B cell (primary cell): Measurements from ENCODE around the gene BICDL2. TPM values are rescaled to one million over a fixed set of nuclear protein-coding genes. Genes with fewer than 3 reads are reported as not detected.
"Not testable (repeated sequence)": the region's sequence is repeated elsewhere in the genome, so short reads cannot be mapped to it uniquely, and the experiment has no call there.

ENCODE experiments used
- ATAC-seq: fragments of 200-7000 bp; cut with Tn5 transposase; one replicate; pipeline ENCODE4 v1.10.0; 2021; ENCODE audit warnings: low read depth, mild to moderate bottlenecking, moderate number of reproducible peaks, moderate library complexity
- CTCF ChIA-PET: fragments of 350-600 bp; sonication (Branson Sonifier 250); formaldehyde crosslinking; loops from one replicate; lab custom pipeline; 2021; ENCODE audit warnings: antibody characterized with exemption, inconsistent platforms; lab: Charles Lee
- POLR2A ChIA-PET: fragments of 350-600 bp; sonication (Branson Sonifier 250); formaldehyde crosslinking; loops from one replicate; lab custom pipeline; 2021; ENCODE audit warnings: antibody characterized with exemption; lab: Charles Lee
- DNase-seq: peaks from one replicate; pipeline ENCODE4 v3.0.0; 2013
- H2AFZ ChIP-seq: 2 replicates; pipeline ENCODE4 v1.6.1; 2012; ENCODE audit warnings: mild to moderate bottlenecking, low read depth, low read length; ENCODE audit not compliant: insufficient read depth, poor library complexity, severe bottlenecking
- H3K27ac ChIP-seq, 2 donors: 1 replicate in 1 of 2; 2 replicates in 1 of 2; pipeline ENCODE4 v1.5.1; 2012 to 2013; ENCODE audit warnings: low read length in 2 of 2, mild to moderate bottlenecking in 2 of 2, moderate library complexity in 1 of 2
- H3K27me3 ChIP-seq, 4 experiments: fragments of 200-600 bp in 1 of 4; sonication (generic) in 1 of 4; replicated peaks in 1 of 4; 1 replicate in 2 of 4; 2 replicates in 2 of 4; pipeline versions ENCODE4 v1.6.1 to v1.7.0; 2013 to 2016; ENCODE audit warnings: low read length in 3 of 4, mild to moderate bottlenecking in 2 of 4, mixed read lengths in 1 of 4, moderate library complexity in 1 of 4; ENCODE audit not compliant: insufficient read depth in 4 of 4, control insufficient read depth in 3 of 4; ENCODE audit errors: control extremely low read depth in 1 of 4
- H3K36me3 ChIP-seq, 2 experiments: replicated peaks in 1 of 2; 1 replicate in 1 of 2; 2 replicates in 1 of 2; pipeline versions ENCODE4 v1.6.1 to v1.7.1; 2013; ENCODE audit warnings: low read length in 1 of 2; ENCODE audit not compliant: insufficient read depth in 2 of 2, control insufficient read depth in 1 of 2; ENCODE audit errors: control extremely low read depth in 1 of 2, extremely low read depth in 1 of 2
- H3K4me1 ChIP-seq, 2 donors: fragments of 200-600 bp in 1 of 2; sonication (generic) in 1 of 2; 1 replicate in 1 of 2; 2 replicates in 1 of 2; pipeline versions ENCODE4 v1.5.1 to v1.6.1; 2013 to 2017; ENCODE audit warnings: low read length in 2 of 2; ENCODE audit not compliant: control insufficient read depth in 2 of 2, insufficient read depth in 2 of 2
- H3K4me2 ChIP-seq: replicated peaks from 2 replicates; pipeline ENCODE3; 2012; ENCODE audit warnings: mild to moderate bottlenecking, low read depth, low read length; ENCODE audit not compliant: poor library complexity, severe bottlenecking
- H3K4me3 ChIP-seq, 5 experiments: fragments of 200-600 bp in 1 of 5; sonication (generic) in 1 of 5; 1 replicate in 3 of 5; 2 replicates in 2 of 5; pipeline versions ENCODE4 v1.5.1 to v1.7.0; 2011 to 2016; ENCODE audit warnings: low read length in 4 of 5, mild to moderate bottlenecking in 4 of 5, low read depth in 2 of 5, control low read depth in 1 of 5, moderate library complexity in 1 of 5; ENCODE audit not compliant: insufficient read depth in 1 of 5; ENCODE audit errors: control extremely low read depth in 1 of 5, extremely low read depth in 1 of 5
- H3K79me2 ChIP-seq: fragments of 200-600 bp; sonication (generic); one replicate; pipeline ENCODE4 v1.6.0; 2016; ENCODE audit warnings: low read length; ENCODE audit not compliant: control insufficient read depth, insufficient read depth
- H3K9ac ChIP-seq: fragments of 200-600 bp; sonication (generic); 2 replicates; pipeline ENCODE4 v1.6.1; 2017; ENCODE audit warnings: mild to moderate bottlenecking, low read length, moderate library complexity
- H3K9me3 ChIP-seq, 3 donors: one replicate each; pipeline versions ENCODE4 v1.6.1 to v1.7.1; 2013; ENCODE audit warnings: low read length in 2 of 3; ENCODE audit not compliant: control insufficient read depth in 2 of 3, insufficient read depth in 1 of 3; ENCODE audit errors: control extremely low read depth in 1 of 3
- H4K20me1 ChIP-seq: 2 replicates; pipeline ENCODE4 v1.6.0; 2012; ENCODE audit warnings: mild to moderate bottlenecking, low read length; ENCODE audit not compliant: insufficient read depth, control insufficient read depth, poor library complexity, severe bottlenecking
- H3K27ac Mint-ChIP-seq: one replicate; pipeline ENCODE4 v1.8.0; 2021; ENCODE audit warnings: mixed read lengths
- H3K27me3 Mint-ChIP-seq: one replicate; pipeline ENCODE4 v1.8.0; 2021; ENCODE audit warnings: mixed read lengths
- H3K4me1 Mint-ChIP-seq: one replicate; pipeline ENCODE4 v1.8.0; 2021; ENCODE audit warnings: mixed read lengths
- H3K4me3 Mint-ChIP-seq: one replicate; pipeline ENCODE4 v1.8.0; 2021; ENCODE audit warnings: mixed read lengths
- H3K9me3 Mint-ChIP-seq: one replicate; pipeline ENCODE4 v1.8.0; 2022; ENCODE audit warnings: mixed read lengths; ENCODE audit not compliant: insufficient read depth
- EZH2 ChIP-seq: IDR thresholded peaks from 2 replicates; pipeline ENCODE4 v1.6.1; 2012; ENCODE audit warnings: borderline replicate concordance, low read depth, mild to moderate bottlenecking, moderate library complexity, low read length; ENCODE audit not compliant: insufficient read depth, poor library complexity, severe bottlenecking
- WGBS: methylation state at CpG from one replicate; pipeline ENCODE4 v1.1.5; 2013; ENCODE audit warnings: missing lambda C conversion rate; ENCODE audit not compliant: insufficient coverage; 5-methylcytosine and 5-hydroxymethylcytosine counted together
- intact Hi-C: fragments of 100-400 bp; cut with micrococcal nuclease; formaldehyde crosslinking; loops from one replicate; pipeline ENCODE4 v1.10.0; 2022
- polyA plus RNA-seq: library from polyadenylated mRNA; depleted of rRNA; stranded (reverse); fragments of >200 nt; gene quantifications from 2 replicates; pipeline ENCODE4 v1.2.3, GENCODE V29; 2012
- total RNA-seq, 2 donors: library from RNA; stranded (reverse); fragments of 120-200 nt in 1 of 2; gene quantifications; 1 replicate in 1 of 2; 2 replicates in 1 of 2; pipeline versions ENCODE4 v1.2.3 to v1.2.4, GENCODE V29; 2013 to 2022
- TF ChIP-seq, protein P1 (sequence below): fragments of 200-600 bp; IDR thresholded peaks from one replicate; pipeline ENCODE4 v1.8.0; 2022; ENCODE audit warnings: antibody characterized with exemption, mild to moderate bottlenecking

The BICDL2 gene
- total and polyA plus RNA-seq, 2 donors (not counting 1 experiment from before 2014, with no cell fraction given) = 0.20 TPM; not detected in 1

DNA sequence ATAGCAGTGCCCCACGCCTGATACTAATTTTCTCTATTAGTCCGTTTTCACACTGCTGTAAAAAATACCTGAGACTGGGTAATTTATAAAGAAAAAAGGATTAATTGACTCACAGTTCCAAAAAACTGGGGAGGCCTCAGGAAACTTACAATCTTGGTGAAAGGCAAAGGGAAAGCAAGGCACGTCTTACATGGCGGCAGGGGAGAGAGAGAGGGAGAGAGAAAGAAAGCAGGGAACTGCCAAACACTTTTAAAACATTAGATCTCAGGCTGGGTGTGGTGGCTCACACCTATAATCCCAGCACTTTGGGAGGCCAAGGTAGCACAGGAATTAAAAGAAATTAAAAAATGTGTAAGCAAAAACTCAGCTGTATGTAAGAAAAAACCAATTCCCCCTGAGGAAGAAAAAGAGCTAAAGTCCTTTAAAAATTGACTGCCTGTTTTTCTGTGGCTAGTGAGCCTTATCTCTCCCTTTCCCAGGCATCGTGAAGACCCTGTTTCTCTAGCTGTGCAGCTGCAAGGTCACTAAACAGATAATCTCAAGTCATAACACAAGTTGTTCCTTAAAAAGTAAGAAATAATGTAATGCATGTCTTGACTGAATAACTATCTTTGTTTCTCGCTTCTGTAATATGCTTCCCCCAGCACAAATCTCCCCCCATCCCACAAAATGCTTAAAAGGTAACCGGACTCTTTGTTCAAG lies 48.4 kb upstream of the BICDL2 start:
- no peaks in the 10 kb centered on the region for H3K9me3 Mint-ChIP-seq
- no peaks in the 10 kb centered on the region for H3K36me3 ChIP-seq
- no peak overlapping the region for H3K4me3 Mint-ChIP-seq
- no peaks in the 10 kb centered on the region for H3K9me3 ChIP-seq
- H3K79me2 ChIP-seq = no peaks in the 10 kb centered on the region
- no peak for TF ChIP-seq EZH2
- TF ChIP-seq, protein P1, sequence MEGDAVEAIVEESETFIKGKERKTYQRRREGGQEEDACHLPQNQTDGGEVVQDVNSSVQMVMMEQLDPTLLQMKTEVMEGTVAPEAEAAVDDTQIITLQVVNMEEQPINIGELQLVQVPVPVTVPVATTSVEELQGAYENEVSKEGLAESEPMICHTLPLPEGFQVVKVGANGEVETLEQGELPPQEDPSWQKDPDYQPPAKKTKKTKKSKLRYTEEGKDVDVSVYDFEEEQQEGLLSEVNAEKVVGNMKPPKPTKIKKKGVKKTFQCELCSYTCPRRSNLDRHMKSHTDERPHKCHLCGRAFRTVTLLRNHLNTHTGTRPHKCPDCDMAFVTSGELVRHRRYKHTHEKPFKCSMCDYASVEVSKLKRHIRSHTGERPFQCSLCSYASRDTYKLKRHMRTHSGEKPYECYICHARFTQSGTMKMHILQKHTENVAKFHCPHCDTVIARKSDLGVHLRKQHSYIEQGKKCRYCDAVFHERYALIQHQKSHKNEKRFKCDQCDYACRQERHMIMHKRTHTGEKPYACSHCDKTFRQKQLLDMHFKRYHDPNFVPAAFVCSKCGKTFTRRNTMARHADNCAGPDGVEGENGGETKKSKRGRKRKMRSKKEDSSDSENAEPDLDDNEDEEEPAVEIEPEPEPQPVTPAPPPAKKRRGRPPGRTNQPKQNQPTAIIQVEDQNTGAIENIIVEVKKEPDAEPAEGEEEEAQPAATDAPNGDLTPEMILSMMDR = no peak
- H3K4me3 ChIP-seq = no peak overlapping the region
- no peak overlapping the region for H3K27ac Mint-ChIP-seq
- peaks cover 4% of the 10 kb centered on the region for H3K4me1 Mint-ChIP-seq
- H3K27ac ChIP-seq = no peak overlapping the region
- H3K4me1 ChIP-seq = no peaks in the 10 kb centered on the region
- peaks cover 0 to 8% (median 2%) of the 10 kb centered on the region in 4 experiments for H3K27me3 ChIP-seq
- ATAC-seq (no peak), DNase-seq (no peak)
- H3K4me2 ChIP-seq = no peak overlapping the region
- no peaks in the 10 kb centered on the region for H4K20me1 ChIP-seq
- H2AFZ ChIP-seq = no peak overlapping the region
- 100% methylated on average over 1 of the region's 7 CpGs for WGBS
- H3K9ac ChIP-seq = no peak overlapping the region
- H3K27me3 Mint-ChIP-seq = peaks cover 7% of the 10 kb centered on the region
- intact Hi-C loops = no loop called here
- ChIA-PET POLR2A (no interaction called here), CTCF (interaction anchor here (0.7 kb wide), 1 partner anchor 1412 kb away, joined by 3 read pairs; no protein-coding TSS in a partner anchor)

DNA sequence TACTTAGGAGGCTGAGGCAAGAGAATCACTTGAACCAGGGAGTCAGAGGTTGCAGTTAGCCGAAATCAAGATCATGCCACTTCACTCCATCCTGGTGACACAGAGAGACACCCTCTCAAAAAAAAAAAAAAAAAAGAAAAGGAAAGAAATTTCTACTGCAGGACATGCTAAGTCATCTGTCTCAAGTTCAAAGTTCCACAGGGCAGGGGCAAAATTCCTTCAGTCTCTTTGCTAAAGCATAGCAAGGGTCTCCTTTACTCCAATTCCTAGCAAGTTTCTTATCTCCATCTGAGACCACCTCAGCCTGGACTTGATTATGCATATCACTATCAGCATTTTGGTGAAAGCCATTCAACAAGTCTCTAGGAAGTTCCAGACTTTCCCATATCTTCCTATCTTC lies 47.7 kb upstream of the BICDL2 start:
- Histone ChIP-seq H4K20me1 (no peaks in the 10 kb centered on the region), H3K27me3 (peaks cover 0 to 8% (median 2%) of the 10 kb centered on the region in 4 experiments), H3K4me2 (no peak overlapping the region), H3K36me3 (no peaks in the 10 kb centered on the region), H3K27ac (no peak overlapping the region), H3K9me3 (no peaks in the 10 kb centered on the region), H3K79me2 (no peaks in the 10 kb centered on the region), H3K9ac (no peak overlapping the region), H2AFZ (no peak overlapping the region), H3K4me1 (no peaks in the 10 kb centered on the region), H3K4me3 (no peak overlapping the region)
- DNase-seq (no peak), ATAC-seq (no peak)
- Mint-ChIP-seq H3K27me3 (peaks cover 7% of the 10 kb centered on the region), H3K4me3 (no peak overlapping the region), H3K27ac (no peak overlapping the region), H3K4me1 (peaks cover 4% of the 10 kb centered on the region), H3K9me3 (no peaks in the 10 kb centered on the region)
- TF ChIP-seq EZH2 = no peak
- TF ChIP-seq, protein P1 = no peak
- ChIA-PET POLR2A (interaction anchor here (0.7 kb wide), 1 partner anchor 231 kb away, joined by 9 read pairs; no protein-coding TSS in a partner anchor), CTCF (no interaction called here)
- intact Hi-C loops = no loop called here
- WGBS = no CpG with 5 or more reads among the region's 1 CpG

DNA sequence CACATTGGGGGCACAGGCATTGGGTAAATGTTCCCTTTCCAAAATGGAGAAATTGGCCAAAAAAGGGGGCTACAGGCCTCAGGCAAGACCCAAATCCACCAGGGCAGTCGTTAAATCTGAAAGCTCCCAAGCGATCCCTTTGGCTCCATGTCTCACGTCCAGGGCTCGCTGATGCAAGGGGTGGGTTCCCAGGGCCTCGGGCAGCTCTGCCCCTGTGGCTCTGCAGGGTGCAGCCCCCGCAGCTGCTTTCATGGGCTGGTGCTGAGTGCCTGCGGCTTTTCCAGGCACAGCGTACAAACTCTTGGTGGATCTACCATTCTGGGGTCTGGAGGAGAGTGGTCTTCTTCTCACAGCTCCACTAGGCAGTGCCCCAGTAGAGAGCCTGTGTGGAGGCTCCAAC lies 46.7 kb upstream of the BICDL2 start:
- intact Hi-C loops, CTCF ChIA-PET, H3K9ac ChIP-seq, H3K27ac Mint-ChIP-seq, H3K36me3 ChIP-seq, H3K27me3 Mint-ChIP-seq, H3K27me3 ChIP-seq, H3K4me1 Mint-ChIP-seq, H4K20me1 ChIP-seq, H3K79me2 ChIP-seq, H2AFZ ChIP-seq, POLR2A ChIA-PET, H3K9me3 ChIP-seq, H3K4me1 ChIP-seq, H3K4me3 ChIP-seq, H3K9me3 Mint-ChIP-seq, H3K4me3 Mint-ChIP-seq, DNase-seq, H3K4me2 ChIP-seq, H3K27ac ChIP-seq, ATAC-seq: not testable (repeated sequence)
- 96% methylated on average over 8 of the region's 8 CpGs for WGBS
